Keratinocyte (primary cell): ENCODE results near the gene ZBTB17.

Experiments used
- EZH2 ChIP-seq: IDR thresholded peaks from one replicate; pipeline ENCODE4 v1.6.1; 2012; ENCODE audit warnings: inconsistent platforms, mild to moderate bottlenecking, low read length, moderate library complexity
- TF ChIP-seq, protein P1 (sequence below), 3 experiments: IDR thresholded peaks in 1 of 3; conservative IDR thresholded peaks in 1 of 3; optimal IDR thresholded peaks in 1 of 3; 2 replicates in 2 of 3; 3 replicates in 1 of 3; pipeline versions ENCODE3 to v1.5.1; 2011; ENCODE audit warnings: low read length in 3 of 3, mild to moderate bottlenecking in 3 of 3, moderate library complexity in 2 of 3, control low read depth in 1 of 3, inconsistent platforms in 1 of 3; ENCODE audit not compliant: insufficient read depth in 2 of 3; ENCODE audit errors: extremely low read depth in 1 of 3

DNA sequence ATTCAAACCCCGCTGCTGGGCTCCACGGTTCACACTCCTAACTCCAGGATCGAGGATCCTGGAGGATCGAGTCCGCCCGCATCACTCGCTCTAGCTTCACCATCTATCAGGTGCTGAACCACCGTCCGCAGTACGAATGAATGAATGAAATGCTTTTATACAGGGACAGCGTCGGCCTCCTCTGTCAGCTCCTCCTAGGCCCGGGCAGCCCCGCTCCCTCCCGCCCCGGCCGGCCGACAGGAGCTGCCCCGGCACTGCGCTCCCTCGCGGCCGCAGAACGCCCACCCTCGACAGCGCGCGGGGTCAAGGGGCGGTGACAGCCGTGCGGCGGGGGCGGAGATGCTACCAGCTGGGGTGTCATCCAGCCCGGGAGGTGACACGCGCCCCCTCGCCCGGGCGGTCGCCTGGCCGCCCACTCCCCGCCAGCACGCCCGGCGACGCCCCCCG lies 520 bp downstream of the ZBTB17 start:
- TF ChIP-seq, protein P1, sequence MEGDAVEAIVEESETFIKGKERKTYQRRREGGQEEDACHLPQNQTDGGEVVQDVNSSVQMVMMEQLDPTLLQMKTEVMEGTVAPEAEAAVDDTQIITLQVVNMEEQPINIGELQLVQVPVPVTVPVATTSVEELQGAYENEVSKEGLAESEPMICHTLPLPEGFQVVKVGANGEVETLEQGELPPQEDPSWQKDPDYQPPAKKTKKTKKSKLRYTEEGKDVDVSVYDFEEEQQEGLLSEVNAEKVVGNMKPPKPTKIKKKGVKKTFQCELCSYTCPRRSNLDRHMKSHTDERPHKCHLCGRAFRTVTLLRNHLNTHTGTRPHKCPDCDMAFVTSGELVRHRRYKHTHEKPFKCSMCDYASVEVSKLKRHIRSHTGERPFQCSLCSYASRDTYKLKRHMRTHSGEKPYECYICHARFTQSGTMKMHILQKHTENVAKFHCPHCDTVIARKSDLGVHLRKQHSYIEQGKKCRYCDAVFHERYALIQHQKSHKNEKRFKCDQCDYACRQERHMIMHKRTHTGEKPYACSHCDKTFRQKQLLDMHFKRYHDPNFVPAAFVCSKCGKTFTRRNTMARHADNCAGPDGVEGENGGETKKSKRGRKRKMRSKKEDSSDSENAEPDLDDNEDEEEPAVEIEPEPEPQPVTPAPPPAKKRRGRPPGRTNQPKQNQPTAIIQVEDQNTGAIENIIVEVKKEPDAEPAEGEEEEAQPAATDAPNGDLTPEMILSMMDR (optimal IDR thresholded peaks at IDR 0.05 in 1 of 3, IDR thresholded peaks at IDR 0.05 in 1 of 3, conservative IDR thresholded peaks at IDR 0.05 in 1 of 3; ENCODE audit: extremely low read depth in 1 of 3, insufficient read depth in 2 of 3, low read length in 3 of 3), result peak in 1 of 3 experiments; percentile 56
- no peak for TF ChIP-seq EZH2
